Mucosa of descending colon (tissue), 3 donors: ENCODE measurements around the gene HNF1B. TPM values are rescaled to one million over a fixed set of nuclear protein-coding genes. Genes with fewer than 3 reads are reported as not detected.

Experiments used
- ATAC-seq: fragments of 200-7000 bp; cut with Tn5 transposase; one replicate; pipeline ENCODE4 v1.9.1; 2020; ENCODE audit warnings: mild to moderate bottlenecking, moderate library complexity
- DNase-seq, 3 donors: peaks; one replicate each; pipeline ENCODE4 v3.0.0-alpha.2; 2020
- H3K36me3 ChIP-seq: fragments of 200-600 bp; one replicate; pipeline ENCODE4 v1.8.0; 2021; ENCODE audit warnings: low read depth, mild to moderate bottlenecking
- H3K4me1 ChIP-seq: fragments of 200-600 bp; one replicate; pipeline ENCODE4 v1.8.0; 2021; ENCODE audit warnings: low read depth, mild to moderate bottlenecking
- H3K4me3 ChIP-seq: fragments of 200-600 bp; one replicate; pipeline ENCODE4 v1.8.0; 2021; ENCODE audit warnings: mild to moderate bottlenecking
- H3K9me3 ChIP-seq: fragments of 200-600 bp; one replicate; pipeline ENCODE4 v1.8.0; 2021; ENCODE audit warnings: mild to moderate bottlenecking
- intact Hi-C, 2 donors: fragments of 100-400 bp; cut with DNase I in 1 of 2; cut with micrococcal nuclease in 1 of 2; formaldehyde crosslinking; loops; one replicate each; pipeline versions ENCODE4 v1.11.0 to v1.11.1; 2022; cut with DNase I, micrococcal nuclease
- long read RNA-seq, 2 donors: library from polyadenylated mRNA; unstranded; transcript quantifications; one replicate each; pipeline ENCODE4 v2.0.0, GENCODE V29; 2019 to 2021
- total RNA-seq, 3 donors: library from RNA; stranded (reverse); fragmentation: NEBNext Ultra II Directional in 2 of 3; extraction: Animal tissue kit (Norgen Biotek cat#: 25700) in 2 of 3; gene quantifications; one replicate each; pipeline versions ENCODE4 v1.2.1 to v1.2.4, GENCODE V29; 2021 to 2023
- TF ChIP-seq, protein P1 (sequence below): fragments of 200-600 bp; IDR thresholded peaks from one replicate; pipeline ENCODE4 v1.8.0; 2022; ENCODE audit warnings: antibody characterized with exemption, mild to moderate bottlenecking
- donor health status: DM: no; HTN: no; CAD: no; lungs with moderate emphysema.
- donor health status: DM: no; HTN: no; CAD: no.
- donor health status: DM: no; HTN: yes; CAD: no.

HNF1B gene, protein sequence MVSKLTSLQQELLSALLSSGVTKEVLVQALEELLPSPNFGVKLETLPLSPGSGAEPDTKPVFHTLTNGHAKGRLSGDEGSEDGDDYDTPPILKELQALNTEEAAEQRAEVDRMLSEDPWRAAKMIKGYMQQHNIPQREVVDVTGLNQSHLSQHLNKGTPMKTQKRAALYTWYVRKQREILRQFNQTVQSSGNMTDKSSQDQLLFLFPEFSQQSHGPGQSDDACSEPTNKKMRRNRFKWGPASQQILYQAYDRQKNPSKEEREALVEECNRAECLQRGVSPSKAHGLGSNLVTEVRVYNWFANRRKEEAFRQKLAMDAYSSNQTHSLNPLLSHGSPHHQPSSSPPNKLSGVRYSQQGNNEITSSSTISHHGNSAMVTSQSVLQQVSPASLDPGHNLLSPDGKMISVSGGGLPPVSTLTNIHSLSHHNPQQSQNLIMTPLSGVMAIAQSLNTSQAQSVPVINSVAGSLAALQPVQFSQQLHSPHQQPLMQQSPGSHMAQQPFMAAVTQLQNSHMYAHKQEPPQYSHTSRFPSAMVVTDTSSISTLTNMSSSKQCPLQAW
- 10 to 100 TPM; 21.1 to 54.6 (median 34.8) TPM for total RNA-seq
- long read RNA-seq, donor 1, partial matches to known transcripts: 2 of 17 reads
- long read RNA-seq, donor 1, other reads (novel, unspliced or antisense): 8 of 17 reads
- long read RNA-seq, donor 2, partial matches to known transcripts: 0 of 5 reads
- long read RNA-seq, donor 2, other reads (novel, unspliced or antisense): 2 of 5 reads

DNA sequence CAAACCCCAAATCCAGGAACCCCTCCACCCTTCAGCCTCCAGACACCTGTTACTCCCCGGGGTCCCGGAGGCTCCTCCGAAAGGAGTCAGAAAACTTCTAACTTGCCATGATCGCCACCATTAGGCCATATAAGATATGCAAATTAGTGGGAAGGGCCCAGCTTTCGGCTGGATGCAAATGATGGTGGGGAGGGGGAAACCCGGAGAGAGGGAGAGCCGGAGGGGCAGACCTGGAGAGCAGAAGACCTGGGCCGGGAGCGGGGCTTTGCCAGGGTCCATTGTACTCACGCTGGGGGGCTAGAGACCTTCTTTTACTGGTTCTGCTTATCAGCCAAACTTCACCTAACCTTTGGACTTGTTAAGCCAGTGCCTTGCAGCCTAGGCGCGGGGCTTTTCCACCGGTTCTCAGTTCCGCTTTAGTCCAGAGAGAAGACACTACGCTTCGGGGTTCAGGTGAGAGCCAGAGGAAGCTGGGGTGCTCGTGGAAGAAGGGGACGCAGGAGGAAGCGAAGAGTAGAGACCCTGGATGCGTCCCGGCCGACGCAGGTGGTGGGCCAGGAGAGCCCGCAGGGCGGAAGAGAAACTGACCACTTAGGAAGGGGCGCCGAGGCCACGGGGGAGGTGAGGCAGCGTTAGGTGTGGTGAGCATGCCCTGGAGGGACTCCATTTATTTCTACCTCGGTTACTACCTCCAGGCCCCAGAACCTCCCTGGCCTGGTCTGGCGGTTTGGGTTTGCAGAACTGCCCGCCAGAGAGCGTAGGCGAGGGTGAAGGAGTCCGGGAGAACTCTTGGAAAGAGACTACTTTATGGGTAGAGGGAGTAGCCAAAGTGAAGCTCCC is at the start of gene HNF1B:
Gene HNF1B, minus strand, starts transcription at position 99 of the 840 bp plus-strand sequence. CDS start 175 bp downstream, outside the sequence.
- intact Hi-C loops: no loop called here
- Histone ChIP-seq H3K4me3 (peak within 1 kb of the TSS; percentile 56), H3K4me1 (peaks cover 12% of the 10 kb centered on the region), H3K9me3 (no peaks in the 10 kb centered on the region), H3K36me3 (no peaks in the 10 kb centered on the region)
- peak; percentile 74 to 82 (median 80) for DNase-seq
- TF ChIP-seq, protein P1, sequence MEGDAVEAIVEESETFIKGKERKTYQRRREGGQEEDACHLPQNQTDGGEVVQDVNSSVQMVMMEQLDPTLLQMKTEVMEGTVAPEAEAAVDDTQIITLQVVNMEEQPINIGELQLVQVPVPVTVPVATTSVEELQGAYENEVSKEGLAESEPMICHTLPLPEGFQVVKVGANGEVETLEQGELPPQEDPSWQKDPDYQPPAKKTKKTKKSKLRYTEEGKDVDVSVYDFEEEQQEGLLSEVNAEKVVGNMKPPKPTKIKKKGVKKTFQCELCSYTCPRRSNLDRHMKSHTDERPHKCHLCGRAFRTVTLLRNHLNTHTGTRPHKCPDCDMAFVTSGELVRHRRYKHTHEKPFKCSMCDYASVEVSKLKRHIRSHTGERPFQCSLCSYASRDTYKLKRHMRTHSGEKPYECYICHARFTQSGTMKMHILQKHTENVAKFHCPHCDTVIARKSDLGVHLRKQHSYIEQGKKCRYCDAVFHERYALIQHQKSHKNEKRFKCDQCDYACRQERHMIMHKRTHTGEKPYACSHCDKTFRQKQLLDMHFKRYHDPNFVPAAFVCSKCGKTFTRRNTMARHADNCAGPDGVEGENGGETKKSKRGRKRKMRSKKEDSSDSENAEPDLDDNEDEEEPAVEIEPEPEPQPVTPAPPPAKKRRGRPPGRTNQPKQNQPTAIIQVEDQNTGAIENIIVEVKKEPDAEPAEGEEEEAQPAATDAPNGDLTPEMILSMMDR: no peak
- ATAC-seq: peak; percentile 63

DNA sequence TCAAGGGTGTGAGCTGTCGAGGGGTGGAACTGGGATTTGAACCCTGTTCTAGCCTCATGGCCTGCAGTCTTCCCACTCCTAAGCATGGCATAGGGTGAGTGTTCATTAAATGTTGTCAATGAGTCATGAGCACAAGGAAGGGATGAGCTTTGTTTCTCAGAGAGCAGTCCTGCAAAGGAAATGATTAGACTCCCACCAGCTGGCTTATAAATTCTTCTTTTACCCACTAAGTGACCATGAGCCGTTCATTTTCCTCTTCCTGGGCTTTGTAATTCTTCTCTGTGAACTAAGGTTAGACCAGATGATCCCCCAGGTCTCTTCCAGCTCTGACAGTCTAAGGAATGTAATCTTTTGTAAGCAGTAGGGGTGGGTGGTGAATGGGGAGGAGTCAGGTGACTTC is 47.9 kb upstream of the HNF1B start:
- H3K4me1 ChIP-seq: peaks cover 14% of the 10 kb centered on the region
- no peak overlapping the region for H3K4me3 ChIP-seq
- H3K9me3 ChIP-seq: no peaks in the 10 kb centered on the region
- ATAC-seq (no peak), DNase-seq (no peak)
- TF ChIP-seq, protein P1: no peak
- H3K36me3 ChIP-seq: no peaks in the 10 kb centered on the region
- intact Hi-C loops: no loop called here

DNA sequence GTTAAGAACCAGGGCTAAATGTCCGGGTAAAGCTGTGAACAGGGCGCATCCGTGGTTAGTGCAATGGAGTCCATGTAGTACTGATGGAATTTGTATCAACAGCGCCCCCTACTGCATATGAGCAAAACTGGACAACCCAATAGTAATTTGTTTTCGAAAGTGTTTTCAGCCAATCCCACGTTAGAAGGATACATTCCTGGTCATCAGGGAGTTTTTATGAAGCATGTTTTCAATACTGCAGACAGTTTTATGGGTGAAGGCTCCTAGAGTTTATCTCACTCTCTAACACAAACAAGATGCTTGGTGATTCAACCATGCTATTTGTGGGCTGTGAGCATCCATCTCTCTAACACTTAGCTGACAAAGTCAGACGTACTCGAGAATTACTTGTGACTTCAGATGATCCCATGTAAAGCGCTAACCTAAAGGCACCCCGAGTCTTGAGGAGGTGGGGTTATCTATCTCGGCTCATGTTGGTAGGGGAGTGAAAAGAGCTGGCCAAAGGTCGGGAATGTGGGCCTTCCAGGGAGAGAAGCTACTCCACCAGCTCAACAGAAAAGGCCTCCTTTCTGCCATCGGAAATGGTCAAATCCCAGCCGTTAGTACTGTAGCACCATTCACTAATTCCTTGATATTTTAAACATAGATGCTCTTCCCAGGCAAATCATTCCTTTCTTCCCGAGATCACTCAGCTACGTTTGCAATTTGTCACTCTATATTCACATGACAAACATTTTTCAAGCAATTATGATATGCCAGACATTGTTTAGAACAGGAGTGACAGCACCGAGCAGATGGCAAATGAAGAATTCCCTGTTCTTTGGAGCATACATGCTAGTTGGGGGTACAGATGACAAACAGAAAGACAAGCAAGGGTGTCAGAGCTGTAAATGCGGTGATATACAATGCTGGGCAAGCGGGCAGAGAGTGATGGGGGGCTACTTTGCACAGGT is 46.9 kb upstream of the HNF1B start:
- Histone ChIP-seq H3K36me3 (no peaks in the 10 kb centered on the region), H3K9me3 (no peaks in the 10 kb centered on the region), H3K4me3 (no peak overlapping the region), H3K4me1 (peaks cover 16% of the 10 kb centered on the region)
- TF ChIP-seq, protein P1: peak; percentile 13
- peak in 1 of 3 donors; percentile 72 for DNase-seq
- intact Hi-C loops: no loop called here
- peak; percentile 58 for ATAC-seq

DNA sequence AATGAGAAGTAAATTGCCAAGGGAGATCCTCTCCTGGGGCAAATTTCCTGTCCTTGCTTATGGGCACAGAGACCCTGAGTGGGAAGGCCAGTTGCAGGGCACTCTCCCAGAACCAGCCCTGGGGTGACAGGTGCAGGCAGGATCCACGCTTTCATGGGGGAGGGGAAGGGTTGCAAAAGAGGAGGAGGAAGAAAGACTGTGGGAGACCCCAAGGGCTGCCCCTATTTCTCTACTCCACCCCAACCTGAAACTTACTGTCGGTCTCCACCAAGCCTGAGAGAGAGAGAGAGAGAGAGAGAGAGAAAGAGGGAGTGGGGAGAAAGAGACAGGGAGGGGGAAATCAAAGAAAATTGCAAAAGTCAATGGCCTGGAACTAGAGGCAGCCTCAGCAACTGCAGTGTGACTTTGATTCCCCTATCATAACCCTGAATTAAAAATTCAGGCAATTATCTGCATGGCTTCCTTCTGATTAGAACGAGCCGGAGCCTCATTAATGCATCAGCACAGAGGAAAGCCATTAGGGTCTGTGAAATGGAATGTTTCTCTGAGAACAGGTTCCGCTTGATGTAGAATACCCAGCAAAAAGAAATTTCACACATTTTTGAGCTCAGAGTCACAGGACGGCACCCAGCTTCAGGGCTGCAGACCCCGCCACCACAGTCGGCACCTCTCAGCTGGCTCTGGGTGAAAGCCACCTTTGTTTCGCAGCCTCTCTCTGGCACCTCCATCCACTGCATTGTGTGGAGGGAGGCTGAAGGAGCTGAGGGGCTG is 45.1 kb upstream of the HNF1B start:
- Histone ChIP-seq H3K4me3 (no peak overlapping the region), H3K4me1 (peaks cover 16% of the 10 kb centered on the region), H3K36me3 (no peaks in the 10 kb centered on the region), H3K9me3 (no peaks in the 10 kb centered on the region)
- ATAC-seq (no peak), DNase-seq (no peak)
- intact Hi-C loops: loop anchor here in 1 of 2 donors (10.0 kb wide), 1 partner anchor 135 kb away; no protein-coding TSS in a partner anchor
- TF ChIP-seq, protein P1: no peak
